Hematopoietic multipotent progenitor cell treated with erythropoietin and hydrocortisone succinate and interleukin-3 and kit ligand, for 4 days (in vitro differentiated cells): ENCODE measurements around the gene KRT84.
"Not testable (repeated sequence)": the region's sequence is repeated elsewhere in the genome, so short reads cannot be mapped to it uniquely, and the experiment has no call there.

Experiments used
- DNase-seq: peaks from one replicate; pipeline ENCODE4 v3.0.0-alpha.2; 2015

KRT84 gene

DNA sequence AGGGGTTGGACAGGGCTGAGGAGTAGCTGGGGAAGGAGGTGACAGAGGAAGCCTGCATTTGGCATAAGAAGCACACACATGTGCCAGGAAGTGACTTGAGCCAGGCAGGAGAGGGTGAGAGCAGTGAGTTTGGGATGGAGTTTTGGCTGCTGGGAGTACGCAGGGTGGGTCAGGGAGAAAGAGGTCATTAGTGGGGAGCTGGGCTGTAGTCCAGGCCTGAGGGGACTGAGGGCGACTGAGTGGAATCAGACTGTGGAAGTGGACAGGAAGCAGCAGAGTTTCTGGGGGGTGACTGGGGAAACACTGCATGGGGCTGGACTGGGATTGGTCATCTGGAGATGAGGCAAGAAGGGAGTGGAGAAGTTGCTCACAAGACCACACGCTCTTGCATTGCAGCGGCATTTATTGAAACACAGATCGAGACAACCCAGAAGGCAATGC is 25.8 kb downstream of the KRT84 start:
- no peak for DNase-seq

- DNase-seq, result peak; percentile 4
Measured at GRCh38 chr12:52358575-52359350, 26.7 kb downstream of the KRT84 start.

DNA sequence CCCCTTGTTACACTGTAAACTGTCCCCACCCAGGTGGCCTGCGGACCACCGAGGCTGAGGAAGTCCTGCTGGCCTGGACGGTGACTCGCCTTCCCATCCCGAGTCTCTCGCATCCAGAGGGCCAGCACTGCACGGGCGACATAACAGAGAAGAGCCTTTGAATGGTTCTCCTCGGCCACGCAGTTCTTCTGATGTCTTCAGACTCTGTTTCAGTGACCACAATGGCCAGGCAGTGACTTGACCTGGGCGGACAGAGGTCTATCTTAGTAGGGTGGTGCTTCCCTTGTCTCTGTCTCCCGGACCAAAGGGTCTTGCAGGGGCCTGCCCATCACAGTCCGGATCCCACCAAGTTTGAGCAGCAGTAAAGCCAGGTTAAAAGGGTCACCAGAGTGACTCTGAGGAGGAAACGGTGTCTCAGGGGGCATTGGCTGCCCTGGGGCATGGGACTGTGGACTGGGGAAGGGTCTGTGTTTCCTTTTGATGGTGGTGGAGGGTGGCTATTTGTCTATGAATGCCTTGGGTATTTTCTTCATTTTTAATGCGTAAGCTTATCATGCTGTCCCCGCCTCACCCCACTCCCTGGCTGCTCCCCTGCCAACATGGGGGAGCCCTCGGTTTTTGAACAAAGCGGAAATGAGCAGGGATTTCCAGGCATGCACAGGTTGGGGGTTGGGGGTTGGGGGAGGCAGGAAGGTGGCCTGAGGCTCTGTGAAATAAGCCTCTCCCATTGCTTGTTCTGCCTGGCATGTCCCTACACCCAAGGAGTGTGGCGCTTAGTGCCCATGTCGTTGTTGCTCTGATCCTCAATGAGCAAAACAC is 28.5 kb downstream of the KRT84 start:
- no peak for DNase-seq

DNA sequence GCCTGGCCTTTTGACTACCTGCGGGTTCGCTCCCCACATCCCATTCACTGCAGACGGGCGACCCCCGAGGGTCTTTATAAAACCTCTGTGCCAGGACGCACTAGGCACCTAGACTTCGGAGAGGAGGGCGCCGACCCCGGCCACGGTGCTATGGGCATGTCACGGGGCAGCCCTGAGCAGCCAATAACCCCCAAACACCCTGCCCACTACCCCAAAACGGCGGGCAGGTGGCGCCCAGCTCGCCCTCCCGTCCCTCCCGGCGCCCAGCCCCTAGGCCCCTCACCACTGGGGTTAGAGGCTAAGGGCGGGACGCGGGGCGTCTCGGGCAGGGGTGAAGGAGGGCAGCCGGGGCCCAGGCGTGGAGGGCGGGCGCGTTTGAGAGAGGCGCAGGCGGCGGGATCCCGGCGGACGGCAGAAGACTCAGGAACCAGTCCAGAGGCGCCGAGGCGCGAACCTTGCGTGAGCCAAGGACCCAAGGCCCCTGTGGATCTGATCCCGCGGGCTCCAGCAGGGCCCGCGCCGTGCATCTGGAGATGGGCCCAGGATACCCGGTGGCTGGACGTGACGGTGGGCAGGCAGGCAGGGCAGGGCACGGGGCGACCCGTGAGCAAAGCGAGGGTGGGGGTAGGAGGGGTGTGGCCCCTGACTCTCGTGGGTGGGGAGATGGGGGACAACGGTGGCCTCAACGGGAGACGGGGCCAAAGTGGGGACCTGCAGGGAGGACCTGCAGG is 29.3 kb downstream of the KRT84 start:
- no peak for DNase-seq

DNA sequence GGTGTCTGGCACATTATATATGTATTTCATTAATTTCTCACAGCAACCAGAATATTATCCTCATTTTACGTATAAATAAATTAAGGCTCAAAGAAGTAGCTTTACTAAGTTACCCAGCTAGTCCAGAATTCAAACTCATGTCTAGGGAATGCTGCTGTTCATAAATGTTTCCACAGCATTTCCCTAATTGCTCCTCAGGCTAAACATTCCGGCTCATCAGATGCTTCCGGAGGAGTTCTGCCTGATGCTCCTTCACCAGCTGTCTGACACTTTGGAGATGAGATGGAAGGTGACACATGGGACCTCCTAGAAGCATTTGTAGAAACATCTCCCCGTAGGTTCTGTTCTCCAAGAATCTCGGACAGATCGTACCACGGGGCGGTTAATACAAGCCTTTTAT is 30.3 kb downstream of the KRT84 start:
- no peak for DNase-seq

DNA sequence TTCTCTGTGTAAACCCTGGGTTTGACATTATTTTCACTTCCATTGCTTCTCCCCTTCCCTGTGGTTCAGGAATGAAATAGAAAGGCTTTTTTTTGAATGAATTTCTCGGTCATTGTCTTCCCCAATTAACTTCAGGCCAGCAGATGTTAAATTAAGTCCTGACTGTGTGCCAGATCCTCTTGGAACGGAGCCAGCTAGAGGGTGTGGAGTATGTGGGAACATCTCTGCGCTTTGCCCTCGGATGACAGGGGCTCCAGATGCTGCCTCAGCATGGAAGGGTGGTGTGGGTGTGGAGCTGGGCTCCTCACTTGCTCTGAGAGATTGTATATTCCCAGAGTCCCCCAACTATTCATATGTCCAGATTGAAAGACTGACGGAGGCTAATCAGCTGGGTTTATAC is 31.3 kb downstream of the KRT84 start:
- no peak for DNase-seq

- DNase-seq, result no peak
Measured at GRCh38 chr12:52353766-52354165, 31.7 kb downstream of the KRT84 start.

DNA sequence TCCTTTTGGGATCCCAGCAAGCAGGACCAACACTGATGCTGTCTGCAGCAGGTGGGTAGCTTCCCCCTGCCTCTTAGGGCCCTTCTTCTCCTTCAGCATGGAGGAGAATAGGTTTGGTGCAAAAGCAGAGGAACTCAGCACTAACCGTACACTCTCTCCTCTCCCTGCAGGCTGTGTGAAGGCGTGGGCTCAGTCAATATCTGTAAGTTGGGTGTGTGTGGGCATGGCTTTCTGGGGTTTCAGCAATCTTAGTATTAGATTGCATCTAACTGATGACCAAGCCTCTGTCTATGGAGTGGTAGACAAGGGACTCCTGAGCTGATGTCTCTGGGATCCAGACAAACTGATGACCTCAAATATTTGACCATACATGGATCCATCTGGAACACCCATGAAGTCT is 32.5 kb downstream of the KRT84 start:
- DNase-seq, result no peak

DNA sequence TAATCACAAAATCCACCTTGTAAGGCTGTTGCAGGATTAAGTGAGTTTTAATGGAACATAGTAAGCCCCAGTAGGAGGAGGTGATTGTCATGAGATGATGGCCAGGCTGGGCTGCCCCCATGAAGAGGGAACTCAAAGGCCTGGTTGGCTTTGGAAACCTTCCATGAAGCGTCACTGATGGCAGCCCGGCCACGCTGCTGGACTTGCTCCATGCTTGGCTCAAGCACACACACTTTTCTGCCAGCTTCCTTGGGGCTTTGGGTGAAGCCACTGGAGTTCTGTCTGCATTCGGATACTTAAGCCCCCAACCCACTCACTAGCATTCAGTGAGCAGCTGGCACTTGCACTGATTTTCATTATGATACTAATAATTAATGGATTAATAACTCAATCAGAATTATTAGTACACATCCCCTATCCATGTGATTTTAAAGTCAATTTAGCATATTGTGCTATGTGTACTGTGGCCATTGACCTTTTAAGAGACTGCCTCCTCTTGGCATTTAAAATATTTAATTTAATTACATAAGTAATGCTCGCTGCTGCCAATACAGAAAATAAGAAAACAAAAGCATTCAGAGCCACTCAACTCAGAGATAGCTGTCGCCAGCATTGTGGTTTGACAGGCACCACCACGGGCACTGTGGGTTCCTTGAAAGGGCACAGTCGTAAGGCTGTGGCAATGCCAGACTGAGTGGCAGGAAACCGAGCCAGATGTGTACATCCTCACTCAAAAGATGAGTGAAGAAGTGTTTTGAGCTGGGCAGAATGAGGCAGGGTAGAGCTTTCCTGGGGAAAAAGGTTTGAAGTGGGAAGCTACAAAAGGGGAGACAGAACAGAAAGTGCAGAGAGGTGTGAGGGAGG is 34.0 kb downstream of the KRT84 start:
- peak; percentile 69 for DNase-seq

- no peak for DNase-seq
Measured at GRCh38 chr12:52350786-52351185, 34.7 kb downstream of the KRT84 start.

DNA sequence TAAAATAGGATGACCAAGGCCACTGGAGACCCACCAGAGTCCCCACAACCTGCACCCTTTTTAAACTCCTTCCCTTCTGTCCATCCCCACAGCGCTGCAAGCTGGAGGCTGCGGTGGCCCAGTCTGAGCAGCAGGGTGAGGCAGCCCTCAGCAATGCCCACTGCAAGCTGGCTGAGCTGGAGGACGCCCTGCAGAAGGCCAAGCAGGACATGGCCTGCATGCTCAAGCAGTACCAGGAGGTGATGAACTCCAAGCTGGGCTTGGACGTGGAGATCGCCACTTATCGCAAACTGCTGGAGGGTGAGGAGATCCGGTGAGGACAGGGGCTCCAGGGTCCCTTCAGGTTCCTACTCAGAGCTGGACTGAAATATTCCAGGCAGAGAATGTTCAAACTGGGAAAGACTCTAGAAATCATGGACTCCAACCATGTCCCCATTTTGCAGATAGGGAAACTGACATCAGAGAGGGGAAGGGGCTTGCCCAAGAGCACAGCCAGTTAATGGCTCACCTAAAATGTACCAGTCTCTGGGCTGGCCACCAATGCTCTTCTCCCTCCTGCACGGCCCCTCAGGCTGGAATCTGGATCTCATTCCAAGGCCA is 35.3 kb downstream of the KRT84 start:
- DNase-seq, result no peak

DNA sequence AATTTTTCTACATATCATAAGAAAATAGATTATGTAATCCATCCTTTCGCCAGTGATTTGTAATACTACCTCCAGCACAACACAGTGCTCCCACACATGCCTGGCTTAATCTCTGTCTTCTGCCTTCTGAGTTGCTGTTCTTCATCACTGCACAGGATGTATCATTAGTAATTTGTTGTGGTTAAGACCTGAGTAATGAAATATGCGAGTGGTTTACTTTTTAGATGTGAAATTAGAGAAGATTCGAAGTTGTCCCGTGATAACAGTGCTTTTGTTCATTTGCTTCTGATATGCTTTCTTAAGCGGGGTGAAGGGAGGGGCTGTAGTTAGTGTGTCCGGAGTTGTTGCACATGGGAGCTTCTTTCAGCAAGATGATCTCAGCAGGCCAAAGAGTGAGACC is 36.3 kb downstream of the KRT84 start:
- DNase-seq, result no peak

GRCh38 chr12:52347551-52348510 is 37.6 kb downstream of the KRT84 start:
- no peak for DNase-seq

GRCh38 chr12:52347016-52347415 is 38.4 kb downstream of the KRT84 start:
- no peak for DNase-seq

- no peak for DNase-seq
Measured at GRCh38 chr12:52346593-52346992, 38.9 kb downstream of the KRT84 start.

- not testable (repeated sequence) for DNase-seq
Measured at GRCh38 chr12:52345041-52345440, 40.4 kb downstream of the KRT84 start.

- DNase-seq, result no peak
Measured at GRCh38 chr12:52344111-52344510, 41.3 kb downstream of the KRT84 start.

DNA sequence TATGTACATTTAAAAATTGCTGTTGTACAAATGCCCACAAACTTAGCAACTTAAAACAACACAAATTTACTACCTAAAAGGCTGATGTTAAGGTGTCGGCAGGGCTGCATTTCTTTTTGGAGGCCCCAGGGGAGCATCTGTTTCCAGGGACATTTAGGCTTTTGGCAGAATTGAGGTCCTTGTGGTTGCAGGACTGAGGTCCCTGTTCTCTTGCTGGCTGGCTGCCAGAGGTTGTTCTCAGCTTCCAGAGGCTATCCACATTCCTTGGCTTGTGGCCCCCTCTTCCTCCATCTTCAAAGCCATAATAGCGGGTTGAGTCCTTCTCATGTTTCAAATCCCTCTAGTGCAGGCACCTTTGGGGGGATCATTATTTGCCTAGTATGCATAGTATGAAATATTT is 41.9 kb downstream of the KRT84 start:
- no peak for DNase-seq

- DNase-seq, result no peak
Measured at GRCh38 chr12:52342781-52343490, 42.5 kb downstream of the KRT84 start.

GRCh38 chr12:52341066-52341580 is 44.3 kb downstream of the KRT84 start:
- no peak for DNase-seq
